Cardiac septum (tissue), 1 donor: Measurements from ENCODE around the gene ZSCAN16. TPM values are rescaled to one million over a fixed set of nuclear protein-coding genes. Genes with fewer than 3 reads are reported as not detected.
"Not testable (repeated sequence)": the region's sequence is repeated elsewhere in the genome, so short reads cannot be mapped to it uniquely, and the experiment has no call there.

Experiments used
- DNase-seq: peaks from one replicate; pipeline ENCODE4 v3.0.0-alpha.2; 2020; ENCODE audit warnings: low spot score
- intact Hi-C: fragments of 100-400 bp; cut with DNase I; formaldehyde crosslinking; loops from one replicate; pipeline ENCODE4 v1.14.0; 2022
- total RNA-seq: library from RNA; stranded (reverse); fragmentation: NEBNext Ultra II Directional; extraction: Animal tissue kit (Norgen Biotek cat#: 25700); gene quantifications from one replicate; pipeline ENCODE4 v1.2.1, GENCODE V29; 2021
- donor health status: DM: no; HTN: no; CAD: no.

The ZSCAN16 gene
- total RNA-seq, 1 donor from 2014 or later = 1.9 TPM

DNA sequence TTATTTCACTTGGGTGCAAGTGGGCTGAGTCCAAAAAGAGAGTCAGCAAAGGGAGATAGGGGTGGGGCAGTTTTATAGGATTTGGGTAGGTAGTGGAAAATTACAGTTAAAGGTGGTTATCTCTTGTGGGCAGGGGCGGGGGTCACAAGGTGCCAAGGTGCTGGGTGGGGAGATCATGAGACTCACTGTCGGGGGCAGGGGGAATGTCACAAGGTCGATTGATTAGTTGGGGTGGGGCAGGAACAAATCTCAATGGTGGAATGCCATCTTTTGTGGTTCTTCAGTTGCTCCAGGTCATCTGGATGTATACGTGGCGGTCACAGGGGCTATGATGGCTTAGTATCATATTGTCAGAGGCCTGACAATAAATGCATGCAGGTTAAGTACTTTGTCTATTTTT lies 2.1 kb upstream of the ZSCAN16 start:
- intact Hi-C loops, DNase-seq: not testable (repeated sequence)

DNA sequence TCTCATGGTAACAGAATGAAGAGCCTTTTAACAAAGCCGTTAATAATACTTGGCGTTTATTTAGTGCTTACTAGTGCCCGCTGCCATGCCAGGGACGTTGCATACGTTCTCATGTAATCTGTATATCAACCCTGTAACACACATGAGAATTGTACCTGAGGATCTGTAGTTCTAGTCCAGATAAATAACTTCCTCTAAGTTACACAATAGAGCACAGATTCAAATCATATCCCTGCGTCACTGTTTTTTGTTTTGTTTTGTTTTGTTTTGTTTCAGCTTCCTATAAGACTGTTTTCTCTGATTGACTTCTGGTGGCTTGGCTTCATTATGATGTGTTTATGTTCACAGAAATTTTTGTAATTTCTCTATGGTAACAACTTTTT lies 553 bp downstream of the ZSCAN16 start:
- intact Hi-C loops = no loop called here
- DNase-seq = no peak

DNA sequence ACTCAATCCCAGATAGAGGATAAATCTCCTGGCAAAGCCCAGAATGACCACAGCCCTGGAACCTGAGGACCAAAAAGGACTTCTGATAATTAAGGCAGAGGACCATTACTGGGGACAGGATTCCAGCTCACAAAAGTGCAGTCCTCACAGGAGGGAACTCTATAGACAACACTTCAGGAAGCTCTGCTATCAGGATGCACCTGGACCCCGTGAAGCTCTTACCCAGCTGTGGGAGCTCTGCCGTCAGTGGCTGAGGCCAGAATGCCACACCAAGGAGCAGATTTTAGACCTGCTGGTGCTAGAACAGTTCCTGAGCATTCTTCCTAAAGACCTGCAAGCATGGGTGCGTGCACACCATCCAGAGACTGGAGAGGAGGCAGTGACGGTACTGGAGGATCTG lies 992 bp downstream of the ZSCAN16 start:
- intact Hi-C loops = no loop called here
- no peak for DNase-seq

- DNase-seq = no peak
- intact Hi-C loops = loop anchor here (5.0 to 10.0 kb wide), 2 partner anchors 121 to 223 kb away; partner anchors contain the start of genes NKAPL and ZKSCAN4
These were observed 9.6 kb downstream of the ZSCAN16 start for GRCh38 chr6:28134015-28134414.

- intact Hi-C loops = loop anchor here (5.0 to 10.0 kb wide), 3 partner anchors 120 to 223 kb away; partner anchors contain the start of genes NKAPL, ZKSCAN4 and ZSCAN31
- no peak for DNase-seq
These were observed 10.3 kb downstream of the ZSCAN16 start for GRCh38 chr6:28134716-28135115.

- intact Hi-C loops = loop anchor here (5.0 to 10.0 kb wide), 2 partner anchors 119 to 202 kb away; partner anchors contain the start of genes NKAPL, ZKSCAN4 and ZSCAN31
- no peak for DNase-seq
These were observed 11.0 kb downstream of the ZSCAN16 start for GRCh38 chr6:28135393-28135792.

DNA sequence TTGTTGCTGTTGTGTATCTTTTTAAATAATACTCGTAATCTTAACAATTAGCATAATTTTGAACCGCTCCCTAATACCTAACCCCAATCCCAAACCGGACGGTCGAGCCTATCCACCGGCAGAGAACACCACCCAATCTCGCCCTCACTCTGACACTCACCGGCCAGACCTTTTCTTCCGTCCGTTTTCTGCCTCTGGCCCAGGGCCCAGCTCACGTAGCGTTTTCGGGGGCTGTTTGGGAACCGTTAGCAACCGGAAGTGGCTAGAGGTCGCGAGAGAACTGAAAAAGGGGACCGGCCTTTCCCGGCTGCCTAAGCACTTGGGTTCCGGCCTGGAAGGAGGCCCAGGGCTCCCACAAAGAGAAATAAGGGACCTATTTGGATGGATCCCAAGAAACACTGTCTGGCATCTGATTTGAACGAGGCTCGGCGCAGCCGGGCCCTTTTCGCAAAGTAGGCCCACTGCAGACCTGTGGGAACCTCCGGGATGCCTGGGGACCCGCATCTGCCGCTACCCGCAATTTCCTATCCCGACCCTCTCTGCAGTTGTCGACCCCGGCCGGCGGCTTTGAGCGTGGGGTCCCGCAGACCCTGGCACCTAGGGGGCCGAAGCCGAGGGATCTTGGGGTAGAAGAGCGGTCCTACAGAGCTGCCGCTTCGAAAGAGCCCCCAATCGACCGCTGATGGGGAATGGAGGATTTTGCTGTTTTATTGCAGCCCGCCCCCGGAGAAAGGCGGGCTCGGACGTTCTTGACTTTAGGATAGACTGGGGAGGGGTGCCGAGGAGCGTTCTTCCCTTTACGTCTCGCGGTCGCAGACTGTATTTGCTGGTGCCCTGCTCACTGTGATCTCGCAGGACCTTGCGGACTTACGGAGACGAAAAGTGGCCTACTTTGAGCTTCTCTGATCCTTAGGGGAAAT lies 12.4 kb downstream of the ZSCAN16 start:
- DNase-seq = peak; percentile 92
- intact Hi-C loops = loop anchor here (5.0 to 10.0 kb wide), 2 partner anchors 118 to 200 kb away; partner anchors contain the start of genes NKAPL, ZKSCAN4 and ZSCAN31

- no peak for DNase-seq
- intact Hi-C loops = loop anchor here (5.0 to 10.0 kb wide), 2 partner anchors 117 to 200 kb away; partner anchors contain the start of genes NKAPL, ZKSCAN4 and ZSCAN31
These were observed 13.1 kb downstream of the ZSCAN16 start for GRCh38 chr6:28137505-28137981.

DNA sequence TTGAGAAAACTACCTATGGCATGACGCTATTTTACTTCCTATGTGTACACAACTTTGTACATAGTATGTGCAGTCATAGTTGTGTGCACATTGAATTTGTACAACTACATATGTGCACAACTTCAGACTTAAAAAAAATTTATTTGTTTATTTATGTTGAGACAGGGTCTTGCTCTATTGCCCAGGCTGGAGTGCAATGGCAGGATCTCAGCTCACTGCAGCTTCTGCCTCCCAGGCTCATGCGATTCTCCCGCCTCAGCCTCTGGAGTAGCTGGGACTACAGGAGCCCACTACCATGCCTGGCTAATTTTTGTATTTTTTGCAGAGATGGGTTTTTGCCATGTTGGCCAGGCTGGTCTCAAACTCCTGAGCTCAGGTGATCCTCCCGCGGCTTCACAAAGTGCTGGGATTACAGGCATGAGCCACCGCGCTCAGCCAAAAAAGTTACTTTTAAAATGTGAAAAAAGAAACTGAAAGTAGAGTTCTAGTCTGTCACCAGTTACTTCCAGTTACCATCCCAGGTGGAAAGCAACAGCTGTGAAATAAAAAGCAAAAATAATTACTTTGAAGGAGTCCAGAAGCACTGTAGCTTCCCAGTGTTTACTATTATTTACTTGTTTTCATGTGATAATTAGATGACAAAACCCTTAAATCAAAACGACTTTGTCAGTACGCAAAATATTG lies 15.6 kb downstream of the ZSCAN16 start:
- no peak for DNase-seq
- intact Hi-C loops = loop anchor here (2.0 to 10.0 kb wide), 3 partner anchors 85 to 197 kb away; partner anchors contain the start of genes NKAPL, ZKSCAN4, ZSCAN31 and ZSCAN9

GRCh38 chr6:28140616-28141015 lies 16.2 kb downstream of the ZSCAN16 start:
- intact Hi-C loops = loop anchor here (2.0 kb wide), 1 partner anchor 84 kb away; the partner anchor contains the start of gene ZSCAN9

GRCh38 chr6:28141500-28142329 lies 17.3 kb downstream of the ZSCAN16 start, which contains the start of gene ZKSCAN8:
ZKSCAN8 (plus strand) TSS chr6:28141883; CDS start chr6:28148408, 6,525 bp downstream.
- DNase-seq = peak; percentile 86
- intact Hi-C loops = loop anchor here (2.0 kb wide), 1 partner anchor 83 kb away; the partner anchor contains the start of gene ZSCAN9

More at GRCh38 chr6:28140616-28141015, 16.2 kb downstream of the ZSCAN16 start:
- DNase-seq = no peak

- no peak for DNase-seq
- intact Hi-C loops = no loop called here
These were observed 18.0 kb downstream of the ZSCAN16 start for GRCh38 chr6:28142446-28142845.

DNA sequence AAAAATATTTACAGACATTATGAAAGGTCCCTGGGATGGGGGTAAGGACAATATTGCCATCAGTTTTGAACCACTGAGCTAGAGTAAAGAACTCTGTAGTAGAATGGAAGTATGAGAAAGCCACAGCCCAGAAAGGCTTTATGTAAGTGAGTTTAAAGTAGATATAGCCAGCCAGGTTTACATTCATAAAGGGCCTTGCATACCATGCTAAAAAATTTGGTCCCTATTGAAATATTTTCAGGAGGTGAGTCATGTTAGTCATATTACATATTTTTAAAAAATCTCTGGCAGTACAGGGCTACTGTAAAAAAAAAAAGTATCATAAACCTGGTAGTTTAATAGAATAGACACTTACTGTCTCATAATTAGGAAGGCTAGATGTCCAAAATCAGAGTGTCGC lies 20.8 kb downstream of the ZSCAN16 start:
- intact Hi-C loops = no loop called here
- no peak for DNase-seq

DNA sequence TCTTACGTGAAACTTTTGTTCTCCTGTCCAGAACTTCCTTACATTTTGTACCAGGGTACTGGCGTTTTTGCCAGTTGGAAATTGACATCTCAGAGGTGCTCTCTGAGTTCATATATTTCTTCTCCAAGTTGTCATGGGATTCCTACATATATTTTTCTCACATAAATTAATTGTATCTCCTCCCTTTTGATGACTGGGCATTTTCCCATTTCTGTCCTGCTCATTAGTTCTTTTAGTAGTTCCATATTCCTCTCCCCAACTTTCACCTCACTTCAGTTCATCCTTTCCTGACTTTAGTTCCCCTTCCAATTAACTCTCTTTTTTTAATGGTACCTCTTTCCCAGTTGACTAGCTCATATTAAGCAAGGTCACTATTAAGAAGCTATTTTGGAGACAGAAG lies 28.1 kb downstream of the ZSCAN16 start:
- intact Hi-C loops = no loop called here
- DNase-seq = no peak

- intact Hi-C loops = no loop called here
- DNase-seq = no peak
These were observed 29.1 kb downstream of the ZSCAN16 start for GRCh38 chr6:28153546-28153945.

GRCh38 chr6:28154357-28154756 lies 29.9 kb downstream of the ZSCAN16 start:
- intact Hi-C loops = no loop called here
- DNase-seq = no peak

DNA sequence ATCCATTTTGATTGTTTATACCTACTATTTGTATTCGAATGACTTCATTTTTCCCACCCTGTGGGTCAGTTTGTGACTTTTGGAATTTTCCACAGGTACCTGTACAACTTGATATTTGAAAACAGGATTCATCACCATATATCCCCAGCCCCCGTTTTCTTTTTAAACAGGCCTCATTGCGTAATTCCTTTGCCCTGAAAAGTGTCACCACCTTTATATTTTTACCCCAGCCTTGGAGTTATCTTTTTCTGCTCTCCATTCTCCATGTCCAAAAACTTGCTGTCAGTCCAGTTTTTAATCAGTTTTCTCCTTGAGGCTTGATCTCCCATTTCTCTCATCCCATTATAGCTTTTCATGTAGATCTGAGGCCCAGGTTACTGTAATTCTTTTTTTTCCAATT lies 33.9 kb downstream of the ZSCAN16 start:
- intact Hi-C loops = no loop called here
- DNase-seq = no peak

DNA sequence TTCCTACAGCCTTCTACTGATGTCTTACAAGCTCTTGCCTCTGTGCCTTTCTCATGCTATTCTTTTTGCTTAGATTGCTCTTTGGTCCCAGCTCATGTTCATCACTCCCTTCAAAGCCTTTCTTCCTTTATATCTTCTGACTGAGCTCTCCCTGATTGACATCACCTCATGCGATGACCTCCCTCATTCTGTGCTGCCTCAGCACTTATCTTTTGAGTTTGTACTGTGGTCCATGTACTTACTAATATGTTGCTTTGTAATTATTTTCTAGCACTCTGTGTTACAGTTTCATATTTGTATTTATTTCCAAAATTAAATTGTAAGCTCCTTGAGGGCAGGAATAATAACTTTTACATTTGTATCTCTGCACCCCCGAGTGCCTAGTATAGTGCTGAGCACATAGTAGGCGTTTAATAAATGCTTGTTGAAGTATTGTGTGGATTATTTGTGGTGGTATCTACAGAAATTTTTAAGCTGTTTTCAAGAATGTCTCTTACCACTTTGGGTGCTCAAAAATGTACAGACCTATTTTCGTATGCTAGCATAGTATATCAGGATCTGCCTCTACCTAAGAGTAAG lies 34.7 kb downstream of the ZSCAN16 start:
- no peak for DNase-seq
- intact Hi-C loops = no loop called here

GRCh38 chr6:28160233-28160632 lies 35.8 kb downstream of the ZSCAN16 start:
- intact Hi-C loops = no loop called here
- DNase-seq = no peak
